HG03432 (cell line): ENCODE measurements around the gene KRTAP4-9.
"Not testable (repeated sequence)": the region's sequence is repeated elsewhere in the genome, so short reads cannot be mapped to it uniquely, and the experiment has no call there.

Experiments used
- ATAC-seq: cut with Tn5 transposase; IDR thresholded peaks from one replicate; pipeline ENCODE4 v1.9.1; 2021; ENCODE audit warnings: mild to moderate bottlenecking, moderate library complexity; ENCODE audit not compliant: unreplicated experiment

Gene KRTAP4-9

GRCh38 chr17:41126412-41126811 lies 21.2 kb downstream of the KRTAP4-9 start:
- ATAC-seq, result no peak

- ATAC-seq, result no peak
Observed at GRCh38 chr17:41127371-41127770, 22.2 kb downstream of the KRTAP4-9 start.

- ATAC-seq, result no peak
Observed at GRCh38 chr17:41131979-41132378, 26.8 kb downstream of the KRTAP4-9 start.

- no peak for ATAC-seq
Observed at GRCh38 chr17:41133880-41134735, 28.9 kb downstream of the KRTAP4-9 start.

GRCh38 chr17:41139865-41140264 lies 34.7 kb downstream of the KRTAP4-9 start:
- ATAC-seq, result not testable (repeated sequence)

GRCh38 chr17:41140360-41141131 lies 35.4 kb downstream of the KRTAP4-9 start, which contains the start of gene KRTAP4-6:
KRTAP4-6 (minus strand) TSS chr17:41140544; CDS start chr17:41140487, 57 bp downstream.
- no peak for ATAC-seq

- ATAC-seq, result no peak
Observed at GRCh38 chr17:41141361-41141760, 36.2 kb downstream of the KRTAP4-9 start.

GRCh38 chr17:41144846-41145245 lies 39.7 kb downstream of the KRTAP4-9 start:
- ATAC-seq, result no peak

- no peak for ATAC-seq
Observed at GRCh38 chr17:41145261-41145660, 40.1 kb downstream of the KRTAP4-9 start.

- no peak for ATAC-seq
Observed at GRCh38 chr17:41147531-41148204, 42.5 kb downstream of the KRTAP4-9 start.

GRCh38 chr17:41148971-41149651 lies 43.9 kb downstream of the KRTAP4-9 start:
- ATAC-seq, result not testable (repeated sequence)

GRCh38 chr17:41149652-41149985 lies 44.4 kb downstream of the KRTAP4-9 start, which contains the start of gene KRTAP4-5:
KRTAP4-5 (minus strand) TSS chr17:41149825; CDS start chr17:41149767, 58 bp downstream.
- no peak for ATAC-seq

- ATAC-seq, result no peak
Observed at GRCh38 chr17:41150026-41150425, 44.8 kb downstream of the KRTAP4-9 start.

- ATAC-seq, result no peak
Observed at GRCh38 chr17:41151525-41151924, 46.3 kb downstream of the KRTAP4-9 start.

- ATAC-seq, result no peak
Observed at GRCh38 chr17:41153856-41154255, 48.7 kb downstream of the KRTAP4-9 start.
